ENCODE data around the gene LSMEM2.

The LSMEM2 gene

GRCh38 chr3:50278880-50279224, at the start of gene LSMEM2:
LSMEM2 (plus strand) TSS chr3:50279087; CDS start chr3:50279114, 27 bp downstream.
- Mint-ChIP-seq H3K27ac (no peak within 1 kb of the TSS), H3K27me3 (peaks cover 9% of the 10 kb centered on the region), H3K36me3 (no peaks in the 10 kb centered on the region), H3K9me3 (ENCODE audit: low read depth) (no peaks in the 10 kb centered on the region), H3K4me1 (ENCODE audit: low read depth) (peaks cover 17% of the 10 kb centered on the region), H3K4me3 (no peak within 1 kb of the TSS)

GRCh38 chr3:50229490-50229889, 49.4 kb upstream of the LSMEM2 start:
- H3K4me3 Mint-ChIP-seq: no peak overlapping the region
- no peaks in the 10 kb centered on the region for H3K9me3 Mint-ChIP-seq (ENCODE audit: low read depth)
- H3K4me1 Mint-ChIP-seq (ENCODE audit: low read depth): peaks cover 26% of the 10 kb centered on the region
- H3K27me3 Mint-ChIP-seq: no peaks in the 10 kb centered on the region
- no peak overlapping the region for H3K27ac Mint-ChIP-seq
- H3K36me3 Mint-ChIP-seq: no peaks in the 10 kb centered on the region

GRCh38 chr3:50230104-50230793, 48.6 kb upstream of the LSMEM2 start:
- no peaks in the 10 kb centered on the region for H3K36me3 Mint-ChIP-seq
- H3K4me3 Mint-ChIP-seq: no peak overlapping the region
- H3K27me3 Mint-ChIP-seq: no peaks in the 10 kb centered on the region
- peaks cover 27% of the 10 kb centered on the region for H3K4me1 Mint-ChIP-seq (ENCODE audit: low read depth)
- no peak overlapping the region for H3K27ac Mint-ChIP-seq
- no peaks in the 10 kb centered on the region for H3K9me3 Mint-ChIP-seq (ENCODE audit: low read depth)

GRCh38 chr3:50230794-50231125, 48.1 kb upstream of the LSMEM2 start:
- Mint-ChIP-seq H3K9me3 (ENCODE audit: low read depth) (no peaks in the 10 kb centered on the region), H3K4me1 (ENCODE audit: low read depth) (peaks cover 30% of the 10 kb centered on the region), H3K36me3 (no peaks in the 10 kb centered on the region), H3K4me3 (no peak overlapping the region), H3K27ac (no peak overlapping the region), H3K27me3 (no peaks in the 10 kb centered on the region)

- H3K27me3 Mint-ChIP-seq: no peaks in the 10 kb centered on the region
- no peak overlapping the region for H3K4me3 Mint-ChIP-seq
- H3K36me3 Mint-ChIP-seq: no peaks in the 10 kb centered on the region
- no peak overlapping the region for H3K27ac Mint-ChIP-seq
- no peaks in the 10 kb centered on the region for H3K9me3 Mint-ChIP-seq (ENCODE audit: low read depth)
- H3K4me1 Mint-ChIP-seq (ENCODE audit: low read depth): peaks cover 25% of the 10 kb centered on the region
Observed at GRCh38 chr3:50231581-50231980, 47.3 kb upstream of the LSMEM2 start.

GRCh38 chr3:50232303-50232702, 46.6 kb upstream of the LSMEM2 start:
- Mint-ChIP-seq H3K36me3 (no peaks in the 10 kb centered on the region), H3K27me3 (no peaks in the 10 kb centered on the region), H3K4me1 (ENCODE audit: low read depth) (peaks cover 21% of the 10 kb centered on the region)

GRCh38 chr3:50233176-50233575, 45.7 kb upstream of the LSMEM2 start:
- H3K27ac Mint-ChIP-seq: no peak overlapping the region
- no peaks in the 10 kb centered on the region for H3K36me3 Mint-ChIP-seq
- no peak overlapping the region for H3K4me3 Mint-ChIP-seq
- H3K9me3 Mint-ChIP-seq (ENCODE audit: low read depth): no peaks in the 10 kb centered on the region
- peaks cover 18% of the 10 kb centered on the region for H3K4me1 Mint-ChIP-seq (ENCODE audit: low read depth)
- H3K27me3 Mint-ChIP-seq: no peaks in the 10 kb centered on the region

More at GRCh38 chr3:50232303-50232702, 46.6 kb upstream of the LSMEM2 start:
- no peak overlapping the region for H3K4me3 Mint-ChIP-seq
- H3K27ac Mint-ChIP-seq: no peak overlapping the region
- H3K9me3 Mint-ChIP-seq (ENCODE audit: low read depth): no peaks in the 10 kb centered on the region

GRCh38 chr3:50235716-50236483, 43.0 kb upstream of the LSMEM2 start, which contains the start of gene GNAI2:
GNAI2 (plus strand) TSS chr3:50236204; CDS start chr3:50236336, 132 bp downstream.
- Mint-ChIP-seq H3K27me3 (no peaks in the 10 kb centered on the region), H3K27ac (peak within 1 kb of the TSS; percentile 93), H3K4me3 (peak within 1 kb of the TSS; percentile 94), H3K4me1 (ENCODE audit: low read depth) (peaks cover 33% of the 10 kb centered on the region), H3K36me3 (no peaks in the 10 kb centered on the region), H3K9me3 (ENCODE audit: low read depth) (no peaks in the 10 kb centered on the region)

- H3K4me3 Mint-ChIP-seq: peak overlapping the region; percentile 94
- no peaks in the 10 kb centered on the region for H3K36me3 Mint-ChIP-seq
- H3K4me1 Mint-ChIP-seq (ENCODE audit: low read depth): peaks cover 40% of the 10 kb centered on the region
Observed at GRCh38 chr3:50236484-50237132, 42.3 kb upstream of the LSMEM2 start.

GRCh38 chr3:50237133-50237651, 41.7 kb upstream of the LSMEM2 start:
- Mint-ChIP-seq H3K27ac (peak overlapping the region; percentile 93), H3K4me1 (ENCODE audit: low read depth) (peaks cover 46% of the 10 kb centered on the region), H3K9me3 (ENCODE audit: low read depth) (no peaks in the 10 kb centered on the region), H3K27me3 (no peaks in the 10 kb centered on the region), H3K36me3 (no peaks in the 10 kb centered on the region), H3K4me3 (peak overlapping the region; percentile 94)

More at GRCh38 chr3:50236484-50237132, 42.3 kb upstream of the LSMEM2 start:
- H3K9me3 Mint-ChIP-seq (ENCODE audit: low read depth): no peaks in the 10 kb centered on the region
- H3K27me3 Mint-ChIP-seq: no peaks in the 10 kb centered on the region
- peak overlapping the region; percentile 93 for H3K27ac Mint-ChIP-seq

GRCh38 chr3:50237754-50238548, 40.9 kb upstream of the LSMEM2 start:
- Mint-ChIP-seq H3K27me3 (no peaks in the 10 kb centered on the region), H3K36me3 (no peaks in the 10 kb centered on the region), H3K27ac (peak overlapping the region; percentile 93), H3K4me3 (peak overlapping the region; percentile 94), H3K9me3 (ENCODE audit: low read depth) (no peaks in the 10 kb centered on the region), H3K4me1 (ENCODE audit: low read depth) (peaks cover 53% of the 10 kb centered on the region)

- H3K9me3 Mint-ChIP-seq (ENCODE audit: low read depth): no peaks in the 10 kb centered on the region
- peaks cover 56% of the 10 kb centered on the region for H3K4me1 Mint-ChIP-seq (ENCODE audit: low read depth)
- H3K27me3 Mint-ChIP-seq: no peaks in the 10 kb centered on the region
- H3K36me3 Mint-ChIP-seq: no peaks in the 10 kb centered on the region
- H3K27ac Mint-ChIP-seq: peak overlapping the region; percentile 93
- peak overlapping the region; percentile 94 for H3K4me3 Mint-ChIP-seq
Observed at GRCh38 chr3:50238549-50239026, 40.3 kb upstream of the LSMEM2 start.

- no peaks in the 10 kb centered on the region for H3K9me3 Mint-ChIP-seq (ENCODE audit: low read depth)
- peak overlapping the region; percentile 94 for H3K4me3 Mint-ChIP-seq
- no peaks in the 10 kb centered on the region for H3K27me3 Mint-ChIP-seq
- peaks cover 63% of the 10 kb centered on the region for H3K4me1 Mint-ChIP-seq (ENCODE audit: low read depth)
- no peaks in the 10 kb centered on the region for H3K36me3 Mint-ChIP-seq
- H3K27ac Mint-ChIP-seq: peak overlapping the region; percentile 84
Observed at GRCh38 chr3:50239649-50240048, 39.2 kb upstream of the LSMEM2 start.

- Mint-ChIP-seq H3K27me3 (no peaks in the 10 kb centered on the region), H3K36me3 (no peaks in the 10 kb centered on the region), H3K4me3 (peak overlapping the region; percentile 8), H3K9me3 (ENCODE audit: low read depth) (no peaks in the 10 kb centered on the region), H3K27ac (peak overlapping the region; percentile 90), H3K4me1 (ENCODE audit: low read depth) (peaks cover 67% of the 10 kb centered on the region)
Observed at GRCh38 chr3:50241163-50241562, 37.7 kb upstream of the LSMEM2 start.

Measured in activated naive CD8-positive, alpha-beta T cell (primary cell).